Liver (tissue), 3 donors: ENCODE results near the gene GPR65.

Experiments
- CTCF ChIP-seq: fragments of 150-350 bp; IDR thresholded peaks from 2 replicates; pipeline ENCODE4 v1.5.1; 2017; ENCODE audit warnings: improper control_type of control experiment, low read depth, low read length; ENCODE audit not compliant: missing input control
- EGR1 ChIP-seq, 2 donors: IDR thresholded peaks; 2 replicates each; pipeline ENCODE4 v1.6.1; 2016 to 2018; ENCODE audit warnings: antibody characterized with exemption in 2 of 2, low read depth in 2 of 2
- FOXA1 ChIP-seq: IDR thresholded peaks from 2 replicates; pipeline ENCODE4 v1.6.1; 2016; ENCODE audit warnings: antibody characterized with exemption
- GABPA ChIP-seq, 2 donors: IDR thresholded peaks in 1 of 2; conservative IDR thresholded peaks in 1 of 2; 2 replicates each; pipeline ENCODE4 v1.6.1; 2016; ENCODE audit warnings: antibody characterized with exemption in 2 of 2, mild to moderate bottlenecking in 1 of 2, moderate library complexity in 1 of 2
- HNF4A ChIP-seq, 2 donors: conservative IDR thresholded peaks; 2 replicates each; pipeline ENCODE4 v1.6.1; 2016; ENCODE audit warnings: antibody characterized with exemption in 2 of 2, mild to moderate bottlenecking in 2 of 2
- JUND ChIP-seq, 2 donors: IDR thresholded peaks; 2 replicates each; pipeline ENCODE4 v1.6.1; 2016; ENCODE audit warnings: antibody characterized with exemption in 2 of 2
- RAD21 ChIP-seq, 2 donors: IDR thresholded peaks; 2 replicates each; pipeline ENCODE4 v1.6.1; 2016; ENCODE audit warnings: antibody characterized with exemption in 2 of 2, mild to moderate bottlenecking in 2 of 2
- REST ChIP-seq: IDR thresholded peaks from 2 replicates; pipeline ENCODE4 v1.6.1; 2016; ENCODE audit warnings: antibody characterized with exemption, mild to moderate bottlenecking
- RXRA ChIP-seq, 2 donors: IDR thresholded peaks; 2 replicates each; pipeline ENCODE4 v1.6.1; 2017 to 2018; ENCODE audit warnings: antibody characterized with exemption in 2 of 2, mild to moderate bottlenecking in 1 of 2
- SP1 ChIP-seq: IDR thresholded peaks from 2 replicates; pipeline ENCODE4 v1.6.1; 2018; ENCODE audit warnings: antibody characterized with exemption, mild to moderate bottlenecking
- TAF1 ChIP-seq: conservative IDR thresholded peaks from 2 replicates; pipeline ENCODE4 v1.6.1; 2016; ENCODE audit warnings: antibody characterized with exemption, mild to moderate bottlenecking
- TF ChIP-seq, protein P1 (sequence below): IDR thresholded peaks from 2 replicates; pipeline ENCODE4 v1.6.1; 2016; ENCODE audit warnings: antibody characterized with exemption
- donor health status: healthy.
- donor health status: healthy.

GRCh38 chr14:87990682-87991081 is 14.3 kb upstream of the GPR65 start:
- TF ChIP-seq HNF4A (conservative IDR thresholded peaks at IDR 0.05): no peak
- no peak for TF ChIP-seq CTCF
- TF ChIP-seq, protein P1, sequence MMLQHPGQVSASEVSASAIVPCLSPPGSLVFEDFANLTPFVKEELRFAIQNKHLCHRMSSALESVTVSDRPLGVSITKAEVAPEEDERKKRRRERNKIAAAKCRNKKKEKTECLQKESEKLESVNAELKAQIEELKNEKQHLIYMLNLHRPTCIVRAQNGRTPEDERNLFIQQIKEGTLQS: no peak
- TF ChIP-seq GABPA (IDR thresholded peaks at IDR 0.05 in 1 of 2, conservative IDR thresholded peaks at IDR 0.05 in 1 of 2): no peak
- no peak for TF ChIP-seq JUND (IDR thresholded peaks at IDR 0.05)
- TF ChIP-seq SP1: no peak
- TF ChIP-seq REST: no peak
- TF ChIP-seq FOXA1: no peak
- no peak for TF ChIP-seq EGR1 (IDR thresholded peaks at IDR 0.05; ENCODE audit: low read depth in 2 of 2)
- no peak for TF ChIP-seq RXRA (IDR thresholded peaks at IDR 0.05)
- TF ChIP-seq TAF1: no peak
- TF ChIP-seq RAD21 (IDR thresholded peaks at IDR 0.05): no peak
